Heart right ventricle (tissue), 16 donors: Measurements from ENCODE around the gene TXNRD2. TPM values are rescaled to one million over a fixed set of nuclear protein-coding genes. Genes with fewer than 3 reads are reported as not detected.

Source experiments
- ATAC-seq, 8 donors: fragments of 200-7000 bp; cut with Tn5 transposase; one replicate each; pipeline ENCODE4 v1.9.1; 2020; ENCODE audit warnings: mild to moderate bottlenecking in 8 of 8, moderate library complexity in 8 of 8, moderate number of reproducible peaks in 1 of 8
- DNase-seq, 2 donors: peaks; one replicate each; pipeline ENCODE4 v3.0.0-alpha.2; 2020
- H3K27ac ChIP-seq, 10 donors: fragments of 200-600 bp; sonication (generic) in 2 of 10; one replicate each; pipeline versions ENCODE4 v1.5.0 to v1.8.0; 2020 to 2022; ENCODE audit warnings: mild to moderate bottlenecking in 3 of 10
- H3K27me3 ChIP-seq, 7 donors: fragments of 200-600 bp; one replicate each; pipeline ENCODE4 v1.8.0; 2021 to 2022; ENCODE audit warnings: mild to moderate bottlenecking in 2 of 7
- H3K36me3 ChIP-seq, 9 donors: fragments of 200-600 bp; sonication (generic) in 1 of 9; one replicate each; pipeline versions ENCODE4 v1.5.0 to v1.8.0; 2020 to 2022; ENCODE audit warnings: mild to moderate bottlenecking in 2 of 9
- H3K4me1 ChIP-seq, 9 donors: fragments of 200-600 bp; sonication (generic) in 1 of 9; one replicate each; pipeline versions ENCODE4 v1.5.0 to v1.8.0; 2020 to 2022; ENCODE audit warnings: mild to moderate bottlenecking in 4 of 9
- H3K4me3 ChIP-seq, 10 donors: fragments of 200-600 bp; sonication (generic) in 2 of 10; one replicate each; pipeline versions ENCODE4 v1.5.0 to v1.8.0; 2020 to 2022; ENCODE audit warnings: mild to moderate bottlenecking in 7 of 10, moderate library complexity in 2 of 10
- H3K9me3 ChIP-seq, 11 donors: fragments of 200-600 bp in 10 of 11; sonication (generic) in 2 of 11; one replicate each; pipeline versions ENCODE4 v1.5.0 to v1.8.0; 2013 to 2022; ENCODE audit warnings: mild to moderate bottlenecking in 2 of 11, control low read depth in 1 of 11, moderate library complexity in 1 of 11
- CTCF ChIP-seq, 9 donors: fragments of 200-600 bp; sonication (generic) in 2 of 9; IDR thresholded peaks; one replicate each; pipeline versions ENCODE4 v1.5.0 to v1.8.0; 2021 to 2022; ENCODE audit warnings: antibody characterized with exemption in 9 of 9, mild to moderate bottlenecking in 5 of 9, moderate library complexity in 1 of 9
- WGBS, 2 donors: extraction: QIAGEN DNeasy Blood & Tissue Kit; methylation state at CpG; one replicate each; pipeline ENCODE4 v1.1.7; 2013; ENCODE audit warnings: inconsistent platforms in 1 of 2; 5-methylcytosine and 5-hydroxymethylcytosine counted together
- intact Hi-C, 10 donors: fragments of 100-400 bp; cut with DNase I; formaldehyde crosslinking; loops; one replicate each; pipeline versions ENCODE4 v1.11.1 to v1.14.2; 2022
- polyA plus RNA-seq, 2 donors: library from polyadenylated mRNA; stranded (reverse); fragments of 200-250 nt; gene quantifications; one replicate each; pipeline ENCODE4 v1.2.3, GENCODE V29; 2013
- total RNA-seq, 10 donors: library from RNA; stranded (reverse); fragmentation: NEBNext Ultra II Directional in 3 of 10; extraction: Animal tissue kit (Norgen Biotek cat#: 25700) in 3 of 10; gene quantifications; one replicate each; pipeline versions ENCODE4 v1.2.1 to v1.2.4, GENCODE V29; 2021 to 2023
- donor health status: Arrhythmogenic right ventricular cardiomyopathy.
- donor health status: ischemic (EF 13 %, LVEDD 7.1; RV severe dilation, severe dysfunction).
- donor health status: healthy with polysubstance abuse.
- donor health status: DM: no; HTN: yes; CAD: no.
- donor health status: DM: no; HTN: no; CAD: no.
- donor health status: ischemic (EF 25% LVEDD 6.9; RV normal size, moderate dysfunction).
- donor health status: ischemic (EF 25% LVEDD 5.7; RV mildly dilated, moderate dysfunction).
- donor health status: healthy.
- donor health status: DM: yes; HTN: yes; CAD: no.
- donor health status: Ischemic cardiomyopathy.
- donor health status: ischemic (EF 35%, LVEDD 5.7; RV mildly dilated, moderate dysfunction).
- donor health status: nonischemic (EF 11% LVEDD 7.7; RV severe dilation, severe dysfunction).
- donor health status: DM: yes; HTN: yes; CAD: no.
- donor health status: PGD.
- donor health status: ischemic (EF 29% LVEDD 5.4; RV normal size, mild dysfunction).
- donor health status: nonischemic (EF 23%, LVEDD 6.1; RV moderate dilation, normal function).

The TXNRD2 gene
- total and polyA plus RNA-seq, 12 donors = 25.8 to 103 (median 35.0) TPM

- no peak for TF ChIP-seq CTCF (IDR thresholded peaks at IDR 0.05)
- 88 to 92% methylated on average over 12 of the region's 12 CpGs for WGBS, 2 donors
- ATAC-seq = no peak
- Histone ChIP-seq H3K27ac (no peak overlapping the region), H3K9me3 (no peaks in the 10 kb centered on the region), H3K27me3 (no peaks in the 10 kb centered on the region), H3K4me1 (no peaks in the 10 kb centered on the region), H3K4me3 (no peak overlapping the region), H3K36me3 (peaks cover 0 to 25% (median 0%) of the 10 kb centered on the region in 9 donors)
- no peak for DNase-seq
- intact Hi-C loops = no loop called here
Measured at GRCh38 chr22:19923914-19924513, 17.6 kb downstream of the TXNRD2 start.

- Histone ChIP-seq H3K36me3 (peaks cover 0 to 44% (median 21%) of the 10 kb centered on the region in 9 donors), H3K27ac (no peak overlapping the region), H3K4me3 (no peak overlapping the region), H3K9me3 (no peaks in the 10 kb centered on the region), H3K4me1 (no peaks in the 10 kb centered on the region), H3K27me3 (no peaks in the 10 kb centered on the region)
- no peak for TF ChIP-seq CTCF (IDR thresholded peaks at IDR 0.05)
- intact Hi-C loops = no loop called here
- ATAC-seq (no peak), DNase-seq (no peak)
- WGBS, 2 donors = 67 to 87% methylated on average over 3 of the region's 3 CpGs
Measured at GRCh38 chr22:19921544-19922081, 20.0 kb downstream of the TXNRD2 start.

- intact Hi-C loops = no loop called here
- WGBS, 2 donors = 96 to 98% methylated on average over 13 of the region's 13 CpGs
- TF ChIP-seq CTCF (IDR thresholded peaks at IDR 0.05) = no peak
- ATAC-seq (no peak), DNase-seq (no peak)
- H3K4me3 ChIP-seq = no peak overlapping the region
- H3K36me3 ChIP-seq = peaks cover 0 to 62% (median 29%) of the 10 kb centered on the region in 9 donors
- H3K4me1 ChIP-seq = no peaks in the 10 kb centered on the region
- no peak overlapping the region for H3K27ac ChIP-seq
- no peaks in the 10 kb centered on the region for H3K27me3 ChIP-seq
- H3K9me3 ChIP-seq = no peaks in the 10 kb centered on the region
Measured at GRCh38 chr22:19919701-19920363, 21.8 kb downstream of the TXNRD2 start.

- Histone ChIP-seq H3K4me3 (no peak overlapping the region), H3K36me3 (peaks cover 0 to 67% (median 42%) of the 10 kb centered on the region in 9 donors), H3K27ac (no peak overlapping the region), H3K4me1 (no peaks in the 10 kb centered on the region), H3K9me3 (peaks cover 0 to 6% (median 0%) of the 10 kb centered on the region in 11 donors), H3K27me3 (no peaks in the 10 kb centered on the region)
- intact Hi-C loops = no loop called here
- WGBS, 2 donors = 84 to 87% methylated on average over 23 of the region's 23 CpGs
- ATAC-seq (peak in 1 of 8 donors; percentile 24), DNase-seq (no peak)
- TF ChIP-seq CTCF (IDR thresholded peaks at IDR 0.05) = no peak
Measured at GRCh38 chr22:19918332-19919106, 23.1 kb downstream of the TXNRD2 start.
